A172 (cell line): ENCODE measurements around the gene COBLL1. TPM values are rescaled to one million over a fixed set of nuclear protein-coding genes. Genes with fewer than 3 reads are reported as not detected.
"Not testable (repeated sequence)": the region's sequence is repeated elsewhere in the genome, so short reads cannot be mapped to it uniquely, and the experiment has no call there.

Experiments used
- DNase-seq: peaks from one replicate; pipeline ENCODE4 v3.0.0-alpha.2; 2015; ENCODE audit warnings: low spot score
- total RNA-seq: library from RNA; depleted of rRNA; stranded (reverse); fragments of >200 nt; shearing (Covaris generic); gene quantifications from 2 replicates; pipeline ENCODE4 v1.2.3, GENCODE V29; 2014

COBLL1 gene
- total RNA-seq, 1 experiment from 2014 or later, result 9.8 TPM

DNA sequence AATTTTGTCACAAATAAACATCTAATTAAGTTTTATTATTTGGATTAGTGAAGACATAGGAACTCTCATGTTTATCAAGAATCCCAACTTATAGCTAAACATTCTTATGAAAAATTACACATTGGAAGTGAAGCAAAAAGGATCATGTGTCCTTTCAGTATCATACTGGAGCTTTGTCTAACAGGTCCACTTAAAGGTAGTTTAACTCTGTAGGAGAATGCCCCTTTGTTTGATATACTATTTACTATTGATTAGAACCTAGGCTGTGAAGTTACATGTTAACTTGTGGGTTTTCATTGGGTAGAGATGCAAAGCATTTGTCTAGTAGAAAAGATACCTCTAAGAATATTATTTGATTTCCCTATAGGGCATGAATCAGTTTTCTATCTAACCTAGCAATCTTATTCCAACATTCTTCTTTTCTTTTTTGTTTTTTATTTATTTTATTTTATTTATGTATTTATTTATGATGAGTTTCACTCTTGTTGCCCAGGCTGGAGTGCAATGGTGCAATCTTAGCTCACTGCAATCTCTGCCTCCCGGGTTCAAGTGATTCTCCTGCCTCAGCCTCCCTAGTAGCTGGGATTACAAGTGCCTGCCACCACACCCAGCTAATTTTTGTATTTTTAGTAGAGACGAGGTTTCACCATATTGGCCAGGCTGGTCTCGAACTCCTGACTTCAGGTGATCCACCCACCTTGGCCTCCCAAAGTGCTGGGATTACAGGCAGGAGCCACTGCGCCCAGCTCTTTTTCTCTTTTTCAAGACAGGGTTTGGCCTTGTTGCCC lies 18.5 kb upstream of the COBLL1 start:
- not testable (repeated sequence) for DNase-seq

DNA sequence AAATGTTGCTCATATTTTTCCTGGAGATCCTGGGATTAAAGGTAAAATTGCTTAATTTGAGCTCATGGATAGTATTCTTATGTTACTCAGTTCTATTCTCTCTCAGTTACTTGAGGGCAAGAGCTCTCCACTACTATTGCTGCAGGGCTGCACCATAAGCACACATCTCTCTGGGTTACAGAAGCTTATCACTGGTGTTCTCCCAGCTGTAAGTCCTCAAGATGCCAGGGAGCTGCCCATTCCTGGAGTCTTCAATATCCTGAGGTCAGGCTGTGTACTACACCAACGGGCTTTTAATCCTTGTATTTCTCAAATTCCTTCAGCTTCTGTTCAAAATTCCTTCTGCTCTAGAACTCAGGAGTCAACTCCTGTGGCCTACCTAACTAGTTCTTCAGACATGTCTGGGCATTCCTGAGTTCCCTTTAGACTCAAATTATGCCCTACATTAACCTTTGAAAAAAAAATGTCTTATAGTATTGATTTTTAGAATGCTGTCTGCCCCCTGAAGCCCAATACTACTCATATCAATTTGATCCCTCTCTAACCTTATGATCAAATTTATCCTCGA lies 17.7 kb upstream of the COBLL1 start:
- no peak for DNase-seq

DNA sequence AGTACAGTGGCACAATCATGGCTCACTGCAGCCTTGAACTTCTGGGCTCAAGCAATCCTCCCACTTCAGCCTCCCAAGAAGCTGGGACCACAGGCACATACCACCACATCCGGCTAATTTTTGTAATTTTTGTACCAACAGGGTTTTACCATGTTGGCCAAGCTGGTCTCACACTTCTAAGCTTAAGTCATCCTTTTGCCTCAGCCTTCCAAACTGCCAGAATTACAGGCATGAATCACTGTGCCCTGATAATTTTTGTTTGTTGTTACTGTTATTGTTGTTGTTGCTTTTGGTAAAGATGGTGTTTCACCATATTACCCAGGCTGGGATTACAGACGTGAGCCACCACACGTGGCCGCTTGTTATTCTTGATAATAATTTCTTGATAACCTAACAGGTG lies 10.5 kb upstream of the COBLL1 start:
- no peak for DNase-seq

DNA sequence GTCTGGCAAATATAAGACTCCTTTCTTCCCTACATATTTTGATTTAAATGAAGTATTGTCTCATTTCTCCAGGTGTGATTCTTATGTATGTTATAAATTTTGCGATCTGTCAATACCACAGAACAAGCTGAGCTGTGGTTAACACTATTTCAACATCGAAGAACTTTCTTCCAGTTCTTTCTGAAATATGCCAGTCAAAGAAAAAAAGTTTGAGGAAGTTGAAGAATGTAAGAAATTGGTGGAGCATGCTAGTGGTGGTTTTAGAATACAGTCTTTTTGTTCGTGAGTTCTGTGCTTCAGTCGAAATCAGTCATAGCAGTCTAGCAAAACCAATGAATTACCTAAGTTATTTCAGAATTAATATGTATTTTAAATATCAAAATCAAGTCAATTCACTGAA lies 8.6 kb upstream of the COBLL1 start:
- DNase-seq, result no peak

DNA sequence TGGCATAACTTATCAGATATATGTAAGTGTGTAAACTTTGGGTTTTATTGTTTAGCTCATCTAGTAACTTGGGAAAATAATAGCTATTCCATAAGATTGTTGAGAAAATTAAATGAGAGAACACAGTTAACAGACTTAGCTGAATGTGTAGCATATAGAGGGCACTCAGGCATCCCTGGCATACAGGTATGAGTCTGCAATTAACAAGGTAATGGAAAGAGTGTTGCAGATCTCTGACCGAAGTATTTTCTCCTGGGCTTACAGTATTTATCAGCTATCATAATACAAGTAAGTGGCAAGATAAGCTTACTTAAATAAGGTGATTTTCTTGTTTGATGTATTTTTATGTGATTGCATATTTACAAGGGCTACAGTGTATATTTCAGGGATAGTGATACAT lies 7.9 kb upstream of the COBLL1 start:
- DNase-seq, result no peak

DNA sequence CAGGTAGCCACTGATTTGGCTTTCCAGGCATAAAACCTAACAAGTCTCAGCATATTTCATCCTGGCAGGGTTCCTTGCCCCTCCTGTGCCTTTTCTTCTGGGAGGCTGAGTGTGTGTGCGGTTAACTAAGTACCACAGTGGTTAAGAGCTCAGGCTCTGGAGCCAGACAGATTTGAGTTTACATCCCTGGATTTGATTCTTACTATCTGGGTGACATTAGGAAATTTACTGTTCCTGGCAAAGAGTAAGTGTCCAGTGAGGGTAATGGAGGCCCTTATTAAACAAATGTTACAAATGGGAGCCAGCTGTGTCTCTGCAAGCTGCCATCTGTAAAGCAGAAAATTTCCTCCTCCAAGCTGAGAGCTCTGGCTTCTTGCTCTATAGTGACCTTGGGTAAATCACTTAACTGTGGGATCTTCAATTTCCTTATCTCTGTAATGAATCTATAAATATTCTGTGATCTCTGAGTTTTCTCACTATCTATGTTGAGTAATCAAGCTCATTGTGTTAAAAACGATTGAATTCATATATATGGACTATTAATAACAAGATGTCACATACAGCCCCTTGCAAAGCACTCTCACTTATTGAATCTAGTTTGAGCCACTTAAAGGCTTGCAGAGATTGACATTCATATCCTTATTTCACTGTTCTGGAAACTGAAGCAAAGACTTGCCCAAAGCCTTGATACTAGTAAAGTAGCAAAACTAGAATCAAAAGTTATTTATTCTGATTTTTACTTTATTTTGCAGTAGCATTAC lies 6.5 kb upstream of the COBLL1 start:
- DNase-seq, result no peak

DNA sequence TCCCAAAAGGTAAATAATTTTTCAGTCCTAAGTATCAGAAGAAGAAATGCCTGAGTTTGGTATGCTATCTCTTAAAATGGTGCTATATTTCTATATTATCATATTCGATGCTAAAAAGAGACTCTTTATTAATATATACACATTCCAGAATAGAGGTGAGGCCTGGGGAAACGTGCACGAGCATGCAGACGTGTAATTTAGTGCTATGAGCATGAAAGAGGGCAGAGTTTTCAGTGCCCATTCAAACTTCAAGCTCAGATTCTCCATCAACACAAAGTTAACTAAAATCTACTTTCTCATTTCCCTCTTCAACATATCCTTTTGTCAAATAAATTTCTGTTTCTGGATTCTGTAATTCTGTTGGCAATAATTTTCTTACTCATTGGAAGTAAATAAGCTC lies 5.7 kb upstream of the COBLL1 start:
- DNase-seq, result no peak

DNA sequence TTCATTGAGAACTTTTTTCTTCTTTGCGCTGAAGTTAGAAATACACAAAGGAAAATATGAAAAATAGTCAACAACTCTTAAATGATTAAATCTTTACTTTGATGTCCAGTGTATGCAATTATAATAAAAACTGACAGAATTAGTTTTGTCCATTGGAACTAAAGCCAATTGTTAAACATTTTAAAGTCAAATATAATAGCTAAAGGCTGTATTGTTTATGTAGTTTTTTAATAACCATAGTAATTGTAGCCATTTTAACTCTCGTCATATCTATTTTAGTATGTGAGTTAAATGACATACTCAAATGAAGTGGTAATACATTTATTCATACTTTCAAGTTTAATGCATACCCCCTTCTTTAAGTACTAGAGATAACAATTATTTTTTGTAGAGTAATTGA lies 4.7 kb upstream of the COBLL1 start:
- no peak for DNase-seq

DNA sequence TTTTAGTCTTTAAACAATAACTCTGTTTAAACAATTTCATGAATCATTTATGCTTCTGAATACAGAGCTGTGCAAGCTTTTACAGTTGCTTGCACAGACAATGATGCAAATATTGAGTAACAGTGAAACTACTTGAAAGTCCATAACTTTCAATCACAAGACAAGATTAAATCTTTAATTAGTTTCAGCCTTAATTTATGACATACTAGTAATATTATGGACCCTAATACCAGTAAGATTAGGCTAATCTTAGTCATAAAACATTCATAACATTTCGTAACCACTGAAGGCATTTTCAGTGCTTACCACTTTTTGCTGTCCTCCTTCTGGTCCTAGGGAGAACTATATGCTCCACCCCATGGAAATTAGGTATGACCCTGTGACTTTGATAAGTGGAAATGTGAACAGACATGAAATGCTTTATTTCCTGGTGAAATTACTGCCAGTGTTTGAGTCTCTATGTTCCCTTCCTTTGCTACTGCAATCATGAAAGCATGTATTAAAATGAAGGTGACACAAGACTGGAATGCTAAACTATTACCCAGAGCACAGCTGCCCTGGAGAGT lies 1.8 kb upstream of the COBLL1 start:
- no peak for DNase-seq

DNA sequence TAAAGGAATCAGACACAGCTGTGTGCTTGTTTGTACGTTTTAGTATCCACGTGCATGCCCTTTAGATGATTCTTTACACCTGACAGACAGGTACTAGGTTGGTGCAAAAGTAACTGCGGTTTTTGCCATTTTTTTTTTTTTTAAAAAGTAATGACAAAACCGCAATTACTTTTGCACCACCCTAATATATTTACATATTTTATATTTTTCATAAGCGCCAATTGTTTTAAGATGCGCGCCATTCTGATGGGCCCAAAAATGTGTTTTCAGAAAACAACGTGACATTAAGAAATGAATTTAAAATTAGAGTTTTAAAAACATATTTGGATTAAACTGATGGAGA lies 972 bp upstream of the COBLL1 start:
- no peak for DNase-seq

DNA sequence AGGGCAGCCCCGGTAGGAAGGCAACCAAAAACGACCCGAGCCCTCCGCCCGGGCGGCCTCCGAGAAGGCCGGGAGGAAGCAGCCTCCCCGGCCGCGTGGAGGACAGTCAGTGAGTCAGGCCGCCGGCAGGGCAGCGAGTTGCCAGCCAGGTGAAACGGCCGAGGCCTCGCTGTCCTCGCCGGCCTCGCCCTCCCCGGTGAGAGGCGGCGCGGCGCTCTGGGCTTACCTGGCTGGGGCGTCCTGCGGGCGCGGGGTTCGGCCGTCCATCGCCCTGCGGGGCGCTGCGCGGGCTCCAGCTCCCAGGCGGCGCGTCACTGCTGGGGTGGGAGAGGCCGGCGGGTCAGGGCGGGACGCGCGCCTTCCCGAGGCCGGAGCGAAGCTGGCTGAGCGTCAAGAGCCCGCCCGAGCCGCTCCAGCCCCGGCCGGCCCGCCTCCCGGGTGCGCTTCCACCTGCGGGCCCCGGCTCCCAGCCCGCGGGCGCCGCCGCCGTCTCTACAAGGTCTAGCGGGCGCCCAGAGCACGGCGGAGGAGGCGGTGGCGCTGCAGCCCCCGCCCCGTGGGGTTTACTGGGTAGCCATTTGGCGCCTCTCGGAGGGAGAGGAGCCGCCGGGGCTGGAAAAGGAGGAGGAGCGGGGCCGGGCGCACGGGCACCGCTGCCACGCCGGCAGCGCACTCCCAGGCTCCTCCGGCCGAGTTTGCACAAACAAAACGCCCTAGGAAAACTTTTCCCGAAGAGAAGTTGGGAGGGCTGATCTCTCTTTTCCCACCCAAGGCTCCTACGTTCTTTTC lies 499 bp downstream of the COBLL1 start:
- peak; percentile 50 for DNase-seq

DNA sequence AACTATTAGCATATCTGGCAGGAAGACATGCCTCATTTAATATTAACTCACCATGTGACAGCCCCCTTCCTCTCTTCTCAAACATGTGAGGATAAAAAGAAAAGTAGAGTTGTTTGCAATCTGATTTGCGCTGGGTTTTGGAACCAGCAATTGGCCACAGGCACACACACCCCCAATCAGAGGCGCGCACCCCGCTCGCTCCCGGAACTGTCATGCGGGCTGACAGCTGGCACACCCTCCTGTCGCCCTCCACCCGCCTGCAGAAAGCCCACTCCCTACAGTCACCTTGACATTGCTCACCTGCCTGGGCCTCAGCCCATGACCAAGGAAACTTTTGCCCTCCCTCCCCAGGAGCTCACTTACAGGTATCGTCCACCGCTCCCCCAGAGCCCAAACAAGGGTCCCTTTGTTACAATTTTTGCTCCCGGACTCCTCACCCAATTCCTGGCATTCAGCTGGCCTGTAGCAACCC lies 1.1 kb downstream of the COBLL1 start:
- no peak for DNase-seq

DNA sequence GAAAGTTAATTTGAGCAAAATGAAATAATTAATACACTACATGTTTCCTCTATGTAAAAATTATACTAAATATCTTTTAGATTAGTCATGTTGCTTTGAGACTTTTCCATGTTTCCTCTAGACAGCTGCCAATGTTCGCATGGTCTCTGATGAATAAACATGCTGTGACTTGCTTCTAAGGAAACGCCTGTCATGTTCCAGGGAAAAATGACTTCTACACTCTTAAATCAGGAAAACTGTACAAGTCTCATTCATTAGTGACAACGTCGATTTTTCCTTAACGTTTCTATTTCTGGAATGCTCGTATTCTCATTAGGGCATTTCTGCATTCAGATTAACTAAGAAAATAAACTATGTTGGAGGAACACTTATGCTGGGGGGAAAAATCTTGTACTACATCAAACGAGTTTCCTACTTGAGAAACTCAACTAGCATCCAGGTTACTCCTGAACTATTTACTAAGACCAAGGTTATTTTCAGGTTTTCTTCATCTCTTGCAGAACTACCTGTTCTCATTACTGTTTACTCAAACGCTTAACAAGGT lies 1.6 kb downstream of the COBLL1 start:
- peak; percentile 18 for DNase-seq

DNA sequence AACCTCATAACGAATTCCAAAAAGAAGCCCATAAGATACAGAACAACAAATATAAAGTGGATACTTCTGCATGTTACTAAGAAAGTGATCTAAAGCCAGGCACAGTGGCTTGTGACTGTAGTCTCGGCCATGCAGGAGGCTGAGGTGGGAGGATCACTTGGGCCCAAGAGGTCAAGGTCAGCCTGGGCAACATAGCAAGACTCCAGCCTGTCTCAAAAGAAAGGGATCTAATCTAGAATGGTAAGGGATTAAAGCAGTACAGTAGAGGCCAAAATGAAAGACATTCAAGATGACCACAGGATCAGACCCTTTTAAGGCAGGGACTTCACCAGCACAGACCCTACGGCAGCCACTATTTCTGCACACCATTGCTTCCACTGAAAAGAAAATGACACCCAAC lies 3.8 kb downstream of the COBLL1 start:
- no peak for DNase-seq

DNA sequence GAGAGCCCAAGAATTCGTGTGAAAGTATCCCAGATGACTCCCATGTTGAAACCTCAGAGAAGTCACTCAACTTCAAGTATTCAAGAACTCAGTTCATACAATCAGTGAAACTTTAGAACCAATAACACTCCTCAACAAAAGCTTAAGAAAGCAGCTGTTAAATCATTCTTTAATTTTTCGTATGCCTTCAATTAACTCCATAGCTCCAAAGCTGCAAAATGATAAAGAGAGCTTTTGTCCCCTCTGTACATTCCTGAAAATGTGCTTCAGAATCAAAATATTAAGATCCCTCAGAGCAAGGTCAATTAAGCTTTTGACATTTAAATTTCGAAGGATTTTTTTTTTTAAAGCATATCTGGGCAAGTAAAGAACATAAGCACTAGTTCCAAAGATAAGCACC lies 4.7 kb downstream of the COBLL1 start:
- no peak for DNase-seq

DNA sequence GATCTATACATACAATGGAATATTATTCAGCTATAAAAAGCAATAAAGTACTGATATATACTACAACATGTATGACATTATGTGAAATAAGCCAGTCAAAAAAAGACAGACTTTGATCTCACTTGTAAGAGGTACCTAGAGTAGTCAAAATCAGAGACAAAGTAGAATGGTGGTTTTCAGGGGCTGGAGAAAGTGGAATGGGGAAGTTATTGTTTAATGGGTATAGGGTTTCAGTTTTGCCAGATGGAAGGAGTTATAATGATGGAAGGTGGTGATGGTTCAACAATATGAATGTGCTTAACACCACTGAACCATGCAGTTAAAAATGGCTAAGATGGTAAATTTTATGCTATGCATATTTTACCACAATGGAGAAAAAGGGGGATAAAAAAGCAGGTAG lies 6.3 kb downstream of the COBLL1 start:
- no peak for DNase-seq

DNA sequence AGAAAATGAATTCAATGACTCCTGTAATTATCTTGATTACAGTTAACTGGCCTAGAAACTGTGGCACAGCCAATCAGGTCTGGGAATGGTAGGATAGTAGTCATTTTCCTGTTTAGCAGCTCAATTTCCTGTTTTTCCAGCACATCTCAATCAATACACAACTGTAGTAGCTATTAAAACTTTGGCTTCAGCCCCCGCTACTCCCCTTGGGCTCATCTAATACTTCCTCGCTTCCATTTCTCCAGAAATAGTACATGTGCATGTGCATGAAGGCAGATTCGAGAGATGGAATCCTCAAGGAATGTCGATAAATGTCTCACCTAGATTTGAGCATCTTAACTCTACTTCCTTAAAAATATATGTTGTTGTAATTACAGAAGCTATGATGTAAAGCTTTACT lies 9.7 kb downstream of the COBLL1 start:
- DNase-seq, result no peak

DNA sequence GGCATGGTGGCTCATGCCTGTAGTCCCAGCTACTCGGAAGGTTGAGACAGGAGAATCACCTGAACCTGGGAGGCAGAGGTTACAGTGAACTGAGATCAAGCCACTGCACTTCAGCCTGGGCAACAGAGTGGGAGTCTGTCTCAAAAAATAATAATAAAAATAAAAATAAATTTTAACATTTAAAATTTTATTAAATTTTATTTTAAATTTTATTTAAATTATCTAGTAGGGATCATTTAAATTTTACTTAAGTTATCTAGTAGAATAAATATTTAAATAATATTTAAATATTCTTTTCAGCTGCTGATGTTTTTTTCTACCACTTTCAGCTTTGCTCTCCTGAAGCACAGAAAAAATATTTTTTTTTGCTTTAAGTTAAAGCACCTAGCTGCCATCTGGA lies 10.4 kb downstream of the COBLL1 start:
- no peak for DNase-seq

DNA sequence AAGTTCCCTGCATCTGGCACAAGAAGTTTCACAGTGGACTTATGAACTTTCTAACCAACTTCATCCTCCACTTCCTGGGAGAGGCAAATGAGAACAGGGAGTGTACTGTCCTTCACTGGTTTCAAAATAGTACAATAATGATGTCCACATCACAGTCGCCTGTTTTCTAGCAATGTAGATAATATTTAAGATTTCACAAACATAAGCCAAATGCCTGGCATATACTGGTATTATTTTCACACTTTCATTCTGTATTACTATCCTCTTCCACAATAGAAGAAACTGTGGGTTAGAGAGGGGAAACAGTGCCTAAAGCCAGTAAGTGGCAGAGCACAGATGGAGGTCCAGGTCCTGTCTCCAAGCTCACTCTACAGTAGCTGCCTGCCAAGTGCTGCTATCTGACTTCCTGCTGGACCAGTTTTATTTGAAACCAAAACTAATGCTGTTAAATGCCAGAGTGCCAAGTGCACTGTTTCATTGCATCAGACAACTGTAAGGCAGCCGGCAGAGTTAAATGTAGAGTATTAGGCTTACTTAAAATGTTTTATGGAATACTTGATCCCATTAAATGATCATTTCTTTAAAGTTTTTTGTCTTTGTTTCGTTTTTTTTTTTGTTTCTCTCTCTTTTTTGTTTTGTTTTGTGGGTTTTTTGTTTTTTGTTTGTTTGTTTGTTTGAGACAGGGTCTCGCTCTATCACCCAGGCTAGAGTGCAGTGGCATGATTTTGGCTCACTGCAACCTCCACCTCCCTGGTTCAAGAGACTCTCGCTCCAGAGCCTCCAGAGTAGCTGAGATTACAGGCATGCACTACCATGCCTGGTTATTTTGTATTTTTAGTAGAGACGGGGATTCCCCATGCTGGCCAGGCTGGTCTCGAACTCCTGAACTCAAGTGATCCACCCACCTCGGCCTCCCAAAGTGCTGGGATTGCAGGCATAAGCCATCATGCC lies 15.1 kb downstream of the COBLL1 start:
- DNase-seq, result peak; percentile 30

DNA sequence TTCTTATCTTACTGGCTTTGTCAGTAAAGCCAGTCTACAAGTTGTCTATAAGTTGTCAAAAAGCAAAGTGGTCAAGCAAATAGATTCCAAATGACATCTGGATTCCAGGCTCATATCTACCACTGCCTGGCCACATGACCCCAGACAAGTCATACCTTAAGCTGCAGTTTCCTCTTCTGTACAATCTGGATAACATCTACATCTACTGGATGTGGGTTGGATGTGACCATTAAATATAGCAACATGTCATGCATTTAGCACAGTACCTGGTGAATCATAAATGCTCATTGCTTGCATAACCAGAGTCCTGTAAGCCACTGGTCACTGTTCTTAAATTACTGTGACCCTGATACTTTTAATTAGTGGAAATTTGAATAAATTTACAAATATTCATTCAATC lies 16.8 kb downstream of the COBLL1 start:
- DNase-seq, result peak; percentile 43
